ENCODE measurements around the gene DDIT4.

The DDIT4 gene

GRCh38 chr10:72261784-72262404 lies 11.8 kb upstream of the DDIT4 start:
- no peak for DNase-seq (ENCODE audit: low read depth)
- TF ChIP-seq CTCF (IDR thresholded peaks at IDR 0.05; ENCODE audit: low read depth, low read length, missing control alignments): no peak
- in situ Hi-C loops (cut with HindIII; ENCODE audit: low sequenced_read_pairs): no loop called here
- H3K4me3 ChIP-seq (ENCODE audit: low read depth, low read length): no peak overlapping the region

- in situ Hi-C loops (cut with HindIII; ENCODE audit: low sequenced_read_pairs): no loop called here
- TF ChIP-seq CTCF (IDR thresholded peaks at IDR 0.05; ENCODE audit: low read depth, low read length, missing control alignments): no peak
- no peak overlapping the region for H3K4me3 ChIP-seq (ENCODE audit: low read depth, low read length)
- DNase-seq (ENCODE audit: low read depth): no peak
Observed at GRCh38 chr10:72263613-72264241, 10.0 kb upstream of the DDIT4 start.

GRCh38 chr10:72264536-72264935 lies 9.2 kb upstream of the DDIT4 start:
- no peak overlapping the region for H3K4me3 ChIP-seq (ENCODE audit: low read depth, low read length)
- no peak for DNase-seq (ENCODE audit: low read depth)
- no peak for TF ChIP-seq CTCF (IDR thresholded peaks at IDR 0.05; ENCODE audit: low read depth, low read length, missing control alignments)
- in situ Hi-C loops (cut with HindIII; ENCODE audit: low sequenced_read_pairs): no loop called here

- in situ Hi-C loops (cut with HindIII; ENCODE audit: low sequenced_read_pairs): no loop called here
- no peak for DNase-seq (ENCODE audit: low read depth)
- no peak for TF ChIP-seq CTCF (IDR thresholded peaks at IDR 0.05; ENCODE audit: low read depth, low read length, missing control alignments)
- H3K4me3 ChIP-seq (ENCODE audit: low read depth, low read length): no peak overlapping the region
Observed at GRCh38 chr10:72265508-72265907, 8.2 kb upstream of the DDIT4 start.

GRCh38 chr10:72265990-72266865 lies 7.5 kb upstream of the DDIT4 start:
- no peak for TF ChIP-seq CTCF (IDR thresholded peaks at IDR 0.05; ENCODE audit: low read depth, low read length, missing control alignments)
- no peak for DNase-seq (ENCODE audit: low read depth)
- in situ Hi-C loops (cut with HindIII; ENCODE audit: low sequenced_read_pairs): no loop called here
- H3K4me3 ChIP-seq (ENCODE audit: low read depth, low read length): no peak overlapping the region

- in situ Hi-C loops (cut with HindIII; ENCODE audit: low sequenced_read_pairs): no loop called here
- no peak for TF ChIP-seq CTCF (IDR thresholded peaks at IDR 0.05; ENCODE audit: low read depth, low read length, missing control alignments)
- DNase-seq (ENCODE audit: low read depth): no peak
- H3K4me3 ChIP-seq (ENCODE audit: low read depth, low read length): no peak overlapping the region
Observed at GRCh38 chr10:72267381-72267780, 6.3 kb upstream of the DDIT4 start.

Data from astrocyte of the cerebellum (primary cell).